Endodermal cell (in vitro differentiated cells): Measurements from ENCODE around the gene PRMT7. TPM values are rescaled to one million over a fixed set of nuclear protein-coding genes. Genes with fewer than 3 reads are reported as not detected.

Experiments used
- DNase-seq: peaks from one replicate; pipeline ENCODE4 v3.0.0-alpha.2; 2017
- H3K27ac ChIP-seq: 2 replicates; pipeline ENCODE4 v1.5.1; 2013; ENCODE audit warnings: mild to moderate bottlenecking, low read depth, low read length, moderate library complexity
- H3K27me3 ChIP-seq: 2 replicates; pipeline ENCODE4 v1.6.1; 2013; ENCODE audit warnings: mild to moderate bottlenecking, low read length, moderate library complexity; ENCODE audit not compliant: insufficient read depth, control insufficient read depth, poor library complexity, severe bottlenecking
- H3K36me3 ChIP-seq: 2 replicates; pipeline ENCODE4 v1.7.0; 2013; ENCODE audit warnings: mild to moderate bottlenecking, low read length, moderate library complexity; ENCODE audit not compliant: control insufficient read depth, insufficient read depth
- H3K4me1 ChIP-seq: one replicate; pipeline ENCODE4 v1.7.0; 2013; ENCODE audit warnings: low read length; ENCODE audit not compliant: control insufficient read depth, insufficient read depth
- H3K4me3 ChIP-seq: 2 replicates; pipeline ENCODE4 v1.5.1; 2013; ENCODE audit warnings: mild to moderate bottlenecking, low read length, moderate library complexity
- H3K9ac ChIP-seq: 2 replicates; pipeline ENCODE4 v1.6.1; 2013; ENCODE audit warnings: mild to moderate bottlenecking, low read length, moderate library complexity; ENCODE audit not compliant: poor library complexity, severe bottlenecking; ENCODE audit errors: extremely low read depth
- H3K9me3 ChIP-seq: 2 replicates; pipeline ENCODE4 v1.6.1; 2013; ENCODE audit warnings: mild to moderate bottlenecking, low read length, moderate library complexity; ENCODE audit not compliant: control insufficient read depth
- H3K27ac Mint-ChIP-seq: 2 replicates; pipeline ENCODE4 v1.8.0; 2020; ENCODE audit warnings: mixed read lengths
- H3K27me3 Mint-ChIP-seq: 2 replicates; pipeline ENCODE4 v1.8.0; 2021; ENCODE audit warnings: mild to moderate bottlenecking, mixed read lengths; ENCODE audit not compliant: insufficient read depth
- H3K36me3 Mint-ChIP-seq: 2 replicates; pipeline ENCODE4 v1.8.0; 2020; ENCODE audit warnings: low read depth, mixed read lengths
- H3K4me1 Mint-ChIP-seq: 2 replicates; pipeline ENCODE4 v1.8.0; 2020; ENCODE audit warnings: mixed read lengths
- H3K4me3 Mint-ChIP-seq: 2 replicates; pipeline ENCODE4 v1.8.0; 2020; ENCODE audit warnings: mild to moderate bottlenecking, moderate library complexity, mixed read lengths
- H3K9me3 Mint-ChIP-seq: 2 replicates; pipeline ENCODE4 v1.8.0; 2020; ENCODE audit warnings: mild to moderate bottlenecking, mixed read lengths
- CTCF ChIP-seq: fragments of 200-600 bp; sonication (generic); conservative IDR thresholded peaks from 2 replicates; pipeline ENCODE4 v1.5.0; 2021; ENCODE audit warnings: antibody characterized with exemption, mild to moderate bottlenecking
- WGBS, 2 experiments: methylation state at CpG; one replicate each; pipeline versions ENCODE4 v1.1.5 to v1.1.7; 2013; ENCODE audit warnings: missing lambda C conversion rate in 2 of 2, mixed read lengths in 1 of 2; ENCODE audit not compliant: insufficient coverage in 1 of 2, insufficient read length in 1 of 2; 5-methylcytosine and 5-hydroxymethylcytosine counted together
- total RNA-seq, 2 donors: library from RNA; stranded (reverse); fragmentation: NEBNext Ultra II Directional in 1 of 2; extraction: Animal tissue kit (Norgen Biotek cat#: 25700) in 1 of 2; gene quantifications; 2 replicates in 1 of 2; 3 replicates in 1 of 2; pipeline ENCODE4 v1.2.1, GENCODE V29; 2021

The PRMT7 gene
- total RNA-seq, 2 donors from 2014 or later, result 63.9 to 68.5 TPM

- H3K27ac Mint-ChIP-seq, result no peak overlapping the region
- Histone ChIP-seq H3K27me3 (no peaks in the 10 kb centered on the region), H3K4me3 (no peak overlapping the region), H3K9ac (no peak overlapping the region), H3K4me1 (peaks cover 6% of the 10 kb centered on the region), H3K27ac (no peak overlapping the region), H3K9me3 (no peaks in the 10 kb centered on the region), H3K36me3 (no peaks in the 10 kb centered on the region)
- peaks cover 19% of the 10 kb centered on the region for H3K4me1 Mint-ChIP-seq
- H3K4me3 Mint-ChIP-seq, result no peak overlapping the region
- no peak for TF ChIP-seq CTCF
- 85 to 89% methylated on average over 8 of the region's 8 CpGs for WGBS, 2 experiments
- no peaks in the 10 kb centered on the region for H3K27me3 Mint-ChIP-seq
- no peaks in the 10 kb centered on the region for H3K36me3 Mint-ChIP-seq
- no peak for DNase-seq
- H3K9me3 Mint-ChIP-seq, result no peaks in the 10 kb centered on the region
These were observed 94.0 kb downstream of the PRMT7 start for GRCh38 chr16:68404736-68405345.

- peaks cover 2% of the 10 kb centered on the region for H3K27me3 Mint-ChIP-seq
- Histone ChIP-seq H3K27ac (peak overlapping the region; percentile 56), H3K4me1 (peaks cover 6% of the 10 kb centered on the region), H3K36me3 (no peaks in the 10 kb centered on the region), H3K27me3 (no peaks in the 10 kb centered on the region), H3K9me3 (no peaks in the 10 kb centered on the region), H3K4me3 (peak overlapping the region; percentile 33), H3K9ac (no peak overlapping the region)
- peaks cover 19% of the 10 kb centered on the region for H3K4me1 Mint-ChIP-seq
- TF ChIP-seq CTCF, result no peak
- no peak for DNase-seq
- no peaks in the 10 kb centered on the region for H3K9me3 Mint-ChIP-seq
- H3K4me3 Mint-ChIP-seq, result no peak overlapping the region
- 73 to 74% methylated on average over 17 of the region's 17 CpGs for WGBS, 2 experiments
- H3K36me3 Mint-ChIP-seq, result no peaks in the 10 kb centered on the region
- H3K27ac Mint-ChIP-seq, result peak overlapping the region; percentile 43
These were observed 95.8 kb downstream of the PRMT7 start for GRCh38 chr16:68406458-68407152.

Other genes starting within 250 kb of the PRMT7 start
- gene NFATC3, start 225.6 kb upstream of the PRMT7 start, total RNA-seq, result 10 to 100 TPM; 27.4 to 30.1 TPM
- 10 to 100 TPM; 51.8 to 56.4 TPM for gene ESRP2, start 74.9 kb upstream of the PRMT7 start, total RNA-seq
- gene PLA2G15, start 65.6 kb upstream of the PRMT7 start, total RNA-seq, result 1 to 10 TPM; 8.7 to 10.0 TPM
- 10 to 100 TPM; 43.6 to 47.2 TPM for gene SLC7A6, start 46.5 kb upstream of the PRMT7 start, total RNA-seq
- gene SLC7A6OS, start 73 bp upstream of the PRMT7 start, total RNA-seq, result 10 to 100 TPM; 22.5 to 26.0 TPM
- under 1 TPM in 1 of 2 donors, not detected in 1; 0.07 TPM for gene SMPD3, start 137.5 kb downstream of the PRMT7 start, total RNA-seq
- gene ZFP90, start 228.3 kb downstream of the PRMT7 start, total RNA-seq, result 10 to 100 TPM; 20.4 to 33.2 TPM